ENCODE results near the gene USP12.

Gene USP12

DNA sequence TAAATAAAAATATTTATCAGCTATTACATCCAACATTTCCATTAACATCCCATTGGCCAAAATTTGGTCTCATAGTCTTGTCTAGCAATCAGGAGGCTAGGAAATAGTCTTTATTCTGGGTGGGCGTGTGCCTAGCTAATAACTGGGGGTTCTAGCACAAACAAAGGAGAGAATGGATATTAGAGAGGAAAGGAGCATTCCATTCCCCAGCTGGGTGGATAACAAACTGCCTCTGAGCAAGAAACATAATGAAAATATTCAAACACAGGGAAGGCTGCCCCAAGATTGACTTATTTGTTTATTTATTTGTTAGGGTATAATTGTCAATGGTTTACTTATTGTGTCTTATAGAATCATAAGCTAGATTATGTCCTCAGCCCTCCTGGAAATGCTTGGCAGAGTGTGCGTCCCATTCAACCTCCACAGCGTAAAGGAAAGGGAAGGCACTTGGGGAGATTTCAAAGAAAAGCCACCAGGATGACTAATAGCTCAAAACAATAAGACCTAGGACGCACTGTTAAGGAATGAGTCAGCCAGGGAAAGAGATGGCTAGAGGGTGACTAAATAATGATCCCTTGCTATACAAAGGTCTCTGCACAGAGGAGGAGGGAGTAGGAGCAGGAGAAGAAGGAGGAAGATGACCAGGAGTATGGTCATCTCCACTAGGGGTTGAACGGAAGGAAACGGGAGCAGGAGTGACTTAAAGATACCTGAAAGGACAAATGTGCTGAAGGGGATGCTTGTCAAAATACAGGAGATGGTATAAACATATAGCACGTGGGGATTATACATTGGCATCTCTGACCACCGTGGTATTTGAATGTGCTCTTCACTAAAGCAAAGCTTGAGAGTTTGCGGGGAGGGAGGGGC lies 23.5 kb upstream of the USP12 start:
- H3F3A ChIP-seq (ENCODE audit: low read depth) = no peaks in the 10 kb centered on the region
- no peak overlapping the region for H2AFZ ChIP-seq (ENCODE audit: low read length)
- H3K27me3 ChIP-seq (ENCODE audit: insufficient read depth, low read length, poor library complexity, severe bottlenecking) = no peaks in the 10 kb centered on the region
- TF ChIP-seq EZH2phosphoT487 (IDR thresholded peaks at IDR 0.05; ENCODE audit: borderline replicate concordance) = no peak
- TF ChIP-seq, protein P1, sequence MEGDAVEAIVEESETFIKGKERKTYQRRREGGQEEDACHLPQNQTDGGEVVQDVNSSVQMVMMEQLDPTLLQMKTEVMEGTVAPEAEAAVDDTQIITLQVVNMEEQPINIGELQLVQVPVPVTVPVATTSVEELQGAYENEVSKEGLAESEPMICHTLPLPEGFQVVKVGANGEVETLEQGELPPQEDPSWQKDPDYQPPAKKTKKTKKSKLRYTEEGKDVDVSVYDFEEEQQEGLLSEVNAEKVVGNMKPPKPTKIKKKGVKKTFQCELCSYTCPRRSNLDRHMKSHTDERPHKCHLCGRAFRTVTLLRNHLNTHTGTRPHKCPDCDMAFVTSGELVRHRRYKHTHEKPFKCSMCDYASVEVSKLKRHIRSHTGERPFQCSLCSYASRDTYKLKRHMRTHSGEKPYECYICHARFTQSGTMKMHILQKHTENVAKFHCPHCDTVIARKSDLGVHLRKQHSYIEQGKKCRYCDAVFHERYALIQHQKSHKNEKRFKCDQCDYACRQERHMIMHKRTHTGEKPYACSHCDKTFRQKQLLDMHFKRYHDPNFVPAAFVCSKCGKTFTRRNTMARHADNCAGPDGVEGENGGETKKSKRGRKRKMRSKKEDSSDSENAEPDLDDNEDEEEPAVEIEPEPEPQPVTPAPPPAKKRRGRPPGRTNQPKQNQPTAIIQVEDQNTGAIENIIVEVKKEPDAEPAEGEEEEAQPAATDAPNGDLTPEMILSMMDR (conservative IDR thresholded peaks at IDR 0.05; ENCODE audit: low read length) = no peak
- H3K9me2 ChIP-seq (replicated peaks; ENCODE audit: low read depth, low read length) = no peaks in the 10 kb centered on the region
- no peaks in the 10 kb centered on the region for H3K4me1 ChIP-seq (ENCODE audit: insufficient read depth, low read length, poor library complexity, severe bottlenecking)
- H3K36me3 ChIP-seq (ENCODE audit: insufficient read depth, low read length) = no peaks in the 10 kb centered on the region
- no peaks in the 10 kb centered on the region for H3K9me3 ChIP-seq (ENCODE audit: insufficient read depth, low read depth, low read length)
- H3K4me3 ChIP-seq (ENCODE audit: low read length, poor library complexity, severe bottlenecking) = no peak overlapping the region
- no peak overlapping the region for H3K9ac ChIP-seq (ENCODE audit: low read depth, low read length, poor library complexity, severe bottlenecking)
- H3K4me2 ChIP-seq (ENCODE audit: low read depth, low read length, poor library complexity, severe bottlenecking) = no peak overlapping the region
- H4K20me1 ChIP-seq (ENCODE audit: insufficient read depth, low read length, poor library complexity, severe bottlenecking) = no peaks in the 10 kb centered on the region
- H3K79me2 ChIP-seq (ENCODE audit: insufficient read depth, low read length) = no peaks in the 10 kb centered on the region

DNA sequence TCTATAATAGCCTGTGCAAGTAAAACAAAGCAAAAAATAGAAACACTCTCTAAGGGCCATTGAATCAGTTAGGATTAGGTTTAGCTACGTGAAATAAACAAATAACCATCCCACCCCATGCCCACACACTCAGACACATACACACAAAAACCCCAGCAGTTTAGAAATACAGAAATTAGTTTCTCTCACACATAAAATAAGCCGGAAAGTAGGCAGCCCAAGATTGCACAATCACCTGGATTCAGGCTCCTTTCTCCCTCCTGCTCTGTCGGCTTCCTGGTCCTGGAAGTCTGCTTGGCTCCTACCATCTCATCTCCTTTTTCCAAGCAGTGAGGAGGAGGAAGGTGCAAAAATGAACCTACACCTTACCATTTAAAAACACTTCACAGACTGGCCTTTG lies 22.6 kb upstream of the USP12 start:
- TF ChIP-seq, protein P1 (conservative IDR thresholded peaks at IDR 0.05; ENCODE audit: low read length) = no peak
- H2AFZ ChIP-seq (ENCODE audit: low read length) = no peak overlapping the region

GRCh38 chr13:27193496-27193895 lies 21.9 kb upstream of the USP12 start:
- Histone ChIP-seq H3K9me2 (replicated peaks; ENCODE audit: low read depth, low read length) (no peaks in the 10 kb centered on the region), H3K9ac (ENCODE audit: low read depth, low read length, poor library complexity, severe bottlenecking) (no peak overlapping the region), H3K4me2 (ENCODE audit: low read depth, low read length, poor library complexity, severe bottlenecking) (no peak overlapping the region), H3K4me1 (ENCODE audit: insufficient read depth, low read length, poor library complexity, severe bottlenecking) (no peaks in the 10 kb centered on the region), H3K79me2 (ENCODE audit: insufficient read depth, low read length) (no peaks in the 10 kb centered on the region), H3K36me3 (ENCODE audit: insufficient read depth, low read length) (no peaks in the 10 kb centered on the region), H3F3A (ENCODE audit: low read depth) (no peaks in the 10 kb centered on the region), H3K9me3 (ENCODE audit: insufficient read depth, low read depth, low read length) (no peaks in the 10 kb centered on the region), H2AFZ (ENCODE audit: low read length) (no peak overlapping the region), H3K27me3 (ENCODE audit: insufficient read depth, low read length, poor library complexity, severe bottlenecking) (no peaks in the 10 kb centered on the region), H3K4me3 (ENCODE audit: low read length, poor library complexity, severe bottlenecking) (no peak overlapping the region), H4K20me1 (ENCODE audit: insufficient read depth, low read length, poor library complexity, severe bottlenecking) (no peaks in the 10 kb centered on the region)
- TF ChIP-seq, protein P1 (conservative IDR thresholded peaks at IDR 0.05; ENCODE audit: low read length) = no peak
- no peak for TF ChIP-seq EZH2phosphoT487 (IDR thresholded peaks at IDR 0.05; ENCODE audit: borderline replicate concordance)

More for the DNA sequence above, 22.6 kb upstream of the USP12 start:
- Histone ChIP-seq H3K27me3 (ENCODE audit: insufficient read depth, low read length, poor library complexity, severe bottlenecking) (no peaks in the 10 kb centered on the region), H3K79me2 (ENCODE audit: insufficient read depth, low read length) (no peaks in the 10 kb centered on the region), H3K4me3 (ENCODE audit: low read length, poor library complexity, severe bottlenecking) (no peak overlapping the region), H3K9ac (ENCODE audit: low read depth, low read length, poor library complexity, severe bottlenecking) (no peak overlapping the region), H3K4me1 (ENCODE audit: insufficient read depth, low read length, poor library complexity, severe bottlenecking) (no peaks in the 10 kb centered on the region), H3K9me2 (replicated peaks; ENCODE audit: low read depth, low read length) (no peaks in the 10 kb centered on the region), H3F3A (ENCODE audit: low read depth) (no peaks in the 10 kb centered on the region), H3K4me2 (ENCODE audit: low read depth, low read length, poor library complexity, severe bottlenecking) (no peak overlapping the region), H3K36me3 (ENCODE audit: insufficient read depth, low read length) (no peaks in the 10 kb centered on the region), H4K20me1 (ENCODE audit: insufficient read depth, low read length, poor library complexity, severe bottlenecking) (no peaks in the 10 kb centered on the region), H3K9me3 (ENCODE audit: insufficient read depth, low read depth, low read length) (no peaks in the 10 kb centered on the region)

Data from Loucy (cell line).